ENCODE measurements around the gene RPS4Y2.
A peak's percentile ranks its signal among the peaks of the same experiment; 100 is the strongest.

RPS4Y2 gene

GRCh38 chrY:20755808-20756207, at the start of gene RPS4Y2:
Gene RPS4Y2 (plus strand): TSS chrY:20756108. CDS start chrY:20756164, 56 bp downstream.
- DNase-seq, result no peak

- peak; percentile 17 to 26 for DNase-seq
Observed at GRCh38 chrY:20714391-20714790, 41.5 kb upstream of the RPS4Y2 start.

GRCh38 chrY:20726184-20726907, 29.6 kb upstream of the RPS4Y2 start:
- no peak for DNase-seq

DNA sequence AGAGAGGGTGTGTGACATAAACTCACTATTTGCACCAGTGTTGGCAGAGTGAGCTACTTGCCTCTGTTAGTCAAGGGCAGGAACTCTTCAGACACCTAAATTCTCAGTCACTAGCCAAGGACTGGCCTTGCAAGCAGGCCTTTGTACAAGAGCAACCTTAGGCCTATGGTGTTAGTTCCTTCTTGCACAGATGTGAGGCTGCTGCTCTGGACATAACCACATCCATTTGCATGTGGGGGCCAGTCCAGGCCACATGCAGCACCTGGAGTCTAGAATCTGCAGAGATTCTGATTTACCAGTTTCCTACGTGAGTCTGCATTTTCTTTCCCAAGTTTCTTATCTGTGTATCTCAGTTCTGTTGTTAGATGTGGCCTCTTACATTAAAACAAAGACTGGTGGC, 20.7 kb upstream of the RPS4Y2 start:
- DNase-seq, result no peak

GRCh38 chrY:20739806-20740205, 16.1 kb upstream of the RPS4Y2 start:
- DNase-seq, result no peak

DNA sequence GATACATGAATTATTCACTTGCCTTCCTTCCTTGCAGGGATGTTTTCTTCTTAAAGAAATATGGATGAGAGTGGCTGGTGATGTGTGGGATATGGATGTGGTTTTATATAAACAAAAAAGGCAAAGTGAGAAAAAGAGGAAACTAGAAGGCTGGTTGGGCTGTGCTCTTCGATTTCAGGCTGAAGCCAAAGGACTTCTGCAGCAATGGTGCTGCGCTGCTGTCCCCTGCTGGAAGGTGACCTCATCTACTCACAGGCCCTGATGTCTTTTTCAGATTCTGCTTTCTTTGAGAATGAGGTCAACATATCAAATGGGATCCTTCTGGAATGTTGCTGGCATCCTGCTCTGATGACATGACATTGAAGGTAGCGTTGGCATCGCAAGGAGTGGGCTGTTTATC, 15.3 kb upstream of the RPS4Y2 start:
- peak in 1 of 2 donors; percentile 20 for DNase-seq

- DNase-seq, result peak in 1 of 2 donors; percentile 26
Observed at GRCh38 chrY:20745060-20745459, 10.8 kb upstream of the RPS4Y2 start.

DNA sequence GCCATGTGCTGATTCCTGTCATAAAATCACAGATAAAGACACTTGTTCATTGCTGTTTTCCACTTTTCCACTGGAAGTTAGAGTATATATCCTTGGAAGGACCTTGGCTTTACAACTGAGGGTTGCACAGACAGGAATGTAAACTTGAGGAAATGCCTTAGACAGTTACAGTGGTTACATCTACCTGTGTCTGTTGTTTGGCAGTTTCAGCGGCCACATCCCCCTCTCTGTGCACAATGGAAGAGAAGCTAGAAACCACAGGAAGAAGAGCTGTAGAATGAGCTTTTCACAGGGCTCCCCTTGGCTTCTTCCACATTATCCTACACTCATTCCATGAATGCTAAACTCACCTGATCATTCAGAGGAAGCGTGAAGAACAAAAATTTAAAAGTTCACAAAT, 9.0 kb upstream of the RPS4Y2 start:
- no peak for DNase-seq

DNA sequence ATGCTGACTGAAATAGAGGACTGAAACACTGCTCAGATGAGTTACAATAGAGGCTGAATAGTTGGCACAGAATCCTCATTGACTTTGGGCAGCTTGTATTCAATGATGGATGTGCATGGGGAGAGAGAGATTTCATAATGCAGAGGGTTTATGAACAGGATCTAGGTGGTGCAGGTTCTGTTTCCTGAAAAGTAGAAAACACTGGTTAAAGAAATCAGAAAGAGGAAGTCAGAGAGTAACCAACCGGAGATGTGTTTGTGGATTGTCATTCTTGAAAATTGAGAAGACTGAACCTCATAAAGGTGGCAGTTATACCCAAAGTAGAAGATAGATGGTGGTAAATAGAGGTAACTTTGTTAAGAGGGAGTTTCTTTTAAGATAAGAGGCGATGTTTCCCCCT, 8.0 kb downstream of the RPS4Y2 start:
- no peak for DNase-seq

DNA sequence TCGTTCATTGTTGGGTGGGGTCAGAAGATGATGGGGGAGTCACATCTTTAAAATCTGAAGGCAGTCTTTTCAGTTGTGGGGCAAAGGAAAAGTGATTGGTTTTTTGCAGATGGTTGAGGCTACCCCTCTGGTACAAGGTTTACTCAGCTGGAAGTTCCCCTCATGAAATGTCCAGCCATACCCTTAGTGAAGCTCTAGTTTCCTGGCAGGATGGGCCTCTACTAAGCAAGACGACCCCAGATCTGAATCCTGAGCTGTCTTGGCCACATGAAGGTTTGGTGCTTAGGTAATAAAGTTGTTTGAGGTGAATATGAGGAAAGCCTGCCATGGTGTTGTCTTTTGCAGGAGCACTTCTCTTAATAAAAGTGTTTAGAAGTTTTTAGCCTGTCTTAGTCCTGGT, 9.2 kb downstream of the RPS4Y2 start:
- DNase-seq, result no peak

DNA sequence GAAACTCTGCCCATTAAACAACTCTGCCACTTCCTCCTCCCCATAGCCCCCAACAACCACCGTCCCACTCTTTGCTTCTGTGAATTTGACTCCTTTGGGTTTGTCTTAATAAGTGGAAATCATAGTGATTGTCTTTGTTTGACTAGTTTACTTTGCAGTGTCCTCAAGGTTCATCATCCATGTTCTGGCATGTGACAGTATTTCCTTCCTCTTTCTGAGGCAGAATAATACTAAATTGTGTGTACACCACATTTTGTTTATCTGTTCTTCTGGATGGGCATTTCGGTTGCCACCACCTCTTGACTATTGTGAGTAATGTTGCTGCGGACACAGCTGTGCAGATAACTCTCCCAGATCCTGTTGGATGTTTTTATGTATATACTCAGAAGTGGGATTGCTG, 14.8 kb downstream of the RPS4Y2 start:
- no peak for DNase-seq

GRCh38 chrY:20776104-20776503, 20.2 kb downstream of the RPS4Y2 start:
- no peak for DNase-seq

DNA sequence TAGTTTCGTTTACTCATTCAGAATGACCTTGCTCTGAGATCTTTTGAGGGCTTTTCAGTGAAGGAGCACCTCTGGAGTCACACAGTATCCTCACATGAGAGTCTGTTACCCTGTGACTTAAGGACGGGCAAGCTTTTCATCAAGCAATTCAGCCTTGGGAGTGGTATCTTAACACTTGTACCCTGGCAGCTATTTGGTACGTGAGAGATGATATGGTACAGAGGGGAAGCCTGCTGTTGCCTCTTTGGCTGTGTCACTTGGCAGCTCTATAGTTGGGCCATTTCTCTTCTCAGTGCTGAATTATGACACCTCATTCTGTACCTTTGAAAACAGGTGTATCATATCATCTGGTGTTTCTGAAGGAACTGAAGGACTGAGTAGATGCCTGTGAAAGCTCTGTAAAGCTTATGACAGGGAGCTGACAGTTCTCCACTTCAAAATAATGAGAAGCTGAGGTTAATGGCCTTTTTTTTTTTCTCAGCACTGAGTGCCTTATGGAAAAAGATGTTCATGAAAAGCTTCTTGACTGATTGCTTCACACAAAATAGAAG, 24.3 kb downstream of the RPS4Y2 start:
- DNase-seq, result no peak

DNA sequence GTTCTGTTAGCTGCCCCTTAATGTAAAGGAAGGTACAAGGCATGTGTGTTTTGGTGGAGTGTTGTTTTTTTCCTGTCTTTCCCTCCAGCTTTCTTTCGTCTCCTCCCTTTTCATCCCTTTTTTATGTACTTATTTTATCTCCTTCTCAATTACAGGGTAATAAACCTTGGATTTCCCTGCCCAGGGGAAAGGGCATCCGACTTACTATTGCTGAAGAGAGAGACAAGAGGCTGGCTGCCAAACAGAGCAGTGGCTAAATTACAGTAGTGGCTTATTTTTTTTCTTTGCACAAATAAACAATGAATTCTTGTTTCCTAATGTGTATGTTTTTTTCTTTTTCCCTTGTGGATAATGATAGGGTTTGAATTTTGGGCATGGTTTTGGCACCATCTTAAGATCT, 24.9 kb downstream of the RPS4Y2 start:
- DNase-seq, result no peak

DNA sequence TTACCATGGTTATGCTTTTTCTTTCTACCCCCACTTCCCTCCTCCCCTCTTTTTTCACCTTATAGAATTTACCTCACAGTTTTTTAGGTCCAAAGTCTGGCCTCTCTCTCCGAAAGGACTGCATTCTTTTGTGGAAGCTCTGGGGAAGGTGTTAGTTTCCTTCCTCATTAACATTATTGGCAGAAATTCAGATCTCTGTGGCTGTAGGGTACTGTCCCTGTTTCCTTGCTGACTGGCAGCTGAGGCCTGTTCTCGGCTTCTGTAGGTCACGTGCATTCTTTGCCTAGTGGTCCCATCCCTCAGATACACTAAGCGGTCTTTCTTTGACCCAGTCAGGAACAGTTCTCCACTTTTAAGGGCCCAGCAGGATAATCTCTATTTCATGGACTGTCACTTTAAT, 25.5 kb downstream of the RPS4Y2 start:
- no peak for DNase-seq

- no peak for DNase-seq
Observed at GRCh38 chrY:20784965-20785364, 29.1 kb downstream of the RPS4Y2 start.

DNA sequence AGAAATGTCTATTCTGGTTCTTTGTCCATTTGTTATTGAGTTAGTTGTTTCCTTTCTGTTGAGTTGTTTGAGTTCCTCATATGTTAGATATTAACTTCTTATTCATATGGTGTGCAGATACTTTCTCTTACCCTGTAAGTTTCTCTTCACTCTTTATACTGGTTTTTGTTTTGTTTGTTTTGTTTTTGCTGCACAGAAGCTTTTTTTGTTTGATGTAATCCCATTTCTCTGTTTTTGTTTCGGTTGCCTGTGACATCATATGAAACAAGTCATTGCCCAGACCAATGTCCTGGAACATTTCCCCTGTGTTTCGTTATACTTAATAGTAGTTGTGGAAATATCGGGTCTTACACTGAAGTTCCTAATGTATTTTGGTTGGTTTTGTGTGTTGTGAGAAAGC, 31.2 kb downstream of the RPS4Y2 start:
- no peak for DNase-seq

DNA sequence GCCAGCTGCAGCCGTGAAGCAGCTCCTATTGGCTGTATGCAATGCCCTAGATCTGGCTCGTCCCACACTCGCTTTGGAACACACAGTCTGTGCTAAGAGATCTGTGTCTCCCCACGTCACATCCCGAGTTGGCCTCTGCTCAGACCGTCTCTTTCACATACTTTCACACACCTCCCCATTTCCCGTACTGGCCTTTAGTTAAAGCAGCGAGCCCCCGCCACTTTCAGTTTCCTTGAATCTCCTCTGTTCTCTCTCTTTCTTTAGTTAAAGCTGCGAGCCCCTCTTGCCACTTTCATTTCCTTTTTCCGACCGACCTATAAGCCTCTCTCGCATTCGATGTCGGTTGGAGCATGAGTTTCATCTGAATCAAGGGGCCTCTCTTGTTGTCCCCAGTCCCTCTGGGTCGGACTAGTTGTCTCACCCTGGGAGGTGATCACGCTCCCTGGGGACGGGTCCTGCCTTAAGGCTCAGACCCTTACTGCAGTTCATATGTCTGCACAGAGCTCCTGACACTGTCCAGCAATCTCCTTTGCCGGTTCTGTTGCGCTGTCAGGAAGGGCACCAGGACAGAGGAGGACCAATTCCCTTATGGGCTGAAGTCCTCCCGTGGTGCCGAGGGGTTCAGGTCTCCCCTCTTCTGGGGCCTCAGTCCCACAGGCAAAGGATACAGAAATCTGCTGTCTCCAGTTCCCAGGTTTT, 42.6 kb downstream of the RPS4Y2 start:
- DNase-seq, result peak; percentile 5 to 17

GRCh38 chrY:20802659-20803058, 46.8 kb downstream of the RPS4Y2 start:
- no peak for DNase-seq

DNA sequence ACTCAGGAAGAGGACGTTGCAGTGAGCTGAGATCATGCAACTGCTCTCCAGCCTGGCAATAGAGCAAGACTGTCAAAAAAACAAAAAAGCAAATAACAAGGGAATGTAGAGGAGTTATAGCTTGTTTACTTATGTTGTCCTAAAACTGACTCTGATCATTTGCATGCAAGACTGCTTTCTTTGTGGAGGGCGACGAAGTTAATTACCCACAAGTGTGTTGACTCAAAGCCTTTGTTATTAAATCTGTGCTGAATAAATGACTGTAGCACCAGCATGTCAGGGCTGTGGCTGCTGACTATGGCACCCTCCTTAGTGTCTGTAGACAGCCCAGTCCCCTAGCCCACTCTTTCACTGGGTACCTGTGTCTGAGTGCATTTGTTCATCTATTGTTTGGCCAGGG, 50.3 kb downstream of the RPS4Y2 start:
- no peak for DNase-seq

- DNase-seq, result no peak
Observed at GRCh38 chrY:20813459-20813858, 57.6 kb downstream of the RPS4Y2 start.

GRCh38 chrY:20814794-20815193, 58.9 kb downstream of the RPS4Y2 start:
- DNase-seq, result peak in 1 of 2 donors; percentile 1

GRCh38 chrY:20817067-20817466, 61.2 kb downstream of the RPS4Y2 start:
- DNase-seq, result no peak
